Activated CD8-positive, alpha-beta memory T cell treated with anti-CD3 and anti-CD28 coated beads for 4 hours (primary cell): ENCODE results near the gene LPAR6.

ENCODE experiments used
- DNase-seq, 2 donors: peaks; one replicate each; pipeline ENCODE4 v3.0.0-alpha.2; 2020; ENCODE audit warnings: low read depth in 2 of 2

Gene LPAR6

DNA sequence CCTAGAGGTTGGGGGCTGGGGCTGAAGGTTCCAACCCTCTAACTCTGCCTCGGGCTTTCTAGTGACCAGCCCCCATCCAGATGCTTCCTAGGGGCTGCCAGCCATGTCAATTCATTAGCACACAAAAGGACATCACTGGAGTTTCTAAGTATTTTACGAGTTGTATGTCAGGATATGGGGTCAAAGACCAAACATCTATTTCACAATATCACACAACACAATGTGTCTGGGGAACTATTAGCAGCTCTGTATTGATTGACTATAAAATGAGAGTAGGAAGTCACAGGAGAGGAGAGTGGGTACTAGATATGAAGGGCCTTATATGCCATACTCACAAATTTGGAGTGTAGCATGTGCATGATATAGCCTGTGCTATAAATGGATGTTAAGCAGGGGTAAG lies 42.1 kb downstream of the LPAR6 start:
- DNase-seq, result no peak

DNA sequence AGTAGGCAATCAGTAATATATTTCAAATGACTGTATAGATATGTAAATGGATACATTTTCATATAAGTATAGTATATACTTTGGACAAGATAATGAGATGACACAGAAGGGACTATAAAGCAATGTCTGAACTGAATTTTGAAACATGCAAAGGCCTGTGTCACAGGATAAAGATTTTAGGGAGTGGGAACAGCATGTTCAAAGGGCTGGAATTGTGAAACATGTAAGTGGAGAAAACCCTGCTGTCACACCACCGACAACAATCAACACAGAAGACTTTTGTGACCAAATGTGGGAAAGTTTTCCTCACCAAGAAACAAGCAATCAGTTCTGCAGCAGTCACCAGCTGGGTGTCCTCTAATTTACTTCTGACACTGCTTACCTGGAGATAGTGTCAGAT lies 42.9 kb downstream of the LPAR6 start:
- no peak for DNase-seq
